BE2C (cell line): Measurements from ENCODE around the gene CCDC73.
A peak's percentile ranks its signal among the peaks of the same experiment; 100 is the strongest.
"Not testable (repeated sequence)": the region's sequence is repeated elsewhere in the genome, so short reads cannot be mapped to it uniquely, and the experiment has no call there.

ENCODE experiments used
- DNase-seq: peaks from one replicate; pipeline ENCODE4 v3.0.0-alpha.2; 2020
- H3K27me3 ChIP-seq: fragments of 250-450 bp; sonication (Bioruptor Pico); 2 replicates; pipeline ENCODE4 v1.5.1; 2020; ENCODE audit warnings: mild to moderate bottlenecking
- H3K36me3 ChIP-seq: fragments of 250-450 bp; sonication (Bioruptor Pico); 2 replicates; pipeline ENCODE4 v1.5.1; 2020; ENCODE audit warnings: mild to moderate bottlenecking
- H3K4me1 ChIP-seq: fragments of 250-450 bp; sonication (Bioruptor Pico); 2 replicates; pipeline ENCODE4 v1.5.1; 2020
- H3K4me3 ChIP-seq: 2 replicates; pipeline ENCODE4 v1.5.1; 2011; ENCODE audit warnings: low read depth, low read length
- H3K9me3 ChIP-seq: fragments of 250-450 bp; sonication (Bioruptor Pico); 2 replicates; pipeline ENCODE4 v1.5.1; 2020
- TF ChIP-seq, protein P1 (sequence below): IDR thresholded peaks from 2 replicates; pipeline ENCODE4 v1.5.1; 2012; ENCODE audit warnings: mild to moderate bottlenecking, low read depth, low read length

The CCDC73 gene

DNA sequence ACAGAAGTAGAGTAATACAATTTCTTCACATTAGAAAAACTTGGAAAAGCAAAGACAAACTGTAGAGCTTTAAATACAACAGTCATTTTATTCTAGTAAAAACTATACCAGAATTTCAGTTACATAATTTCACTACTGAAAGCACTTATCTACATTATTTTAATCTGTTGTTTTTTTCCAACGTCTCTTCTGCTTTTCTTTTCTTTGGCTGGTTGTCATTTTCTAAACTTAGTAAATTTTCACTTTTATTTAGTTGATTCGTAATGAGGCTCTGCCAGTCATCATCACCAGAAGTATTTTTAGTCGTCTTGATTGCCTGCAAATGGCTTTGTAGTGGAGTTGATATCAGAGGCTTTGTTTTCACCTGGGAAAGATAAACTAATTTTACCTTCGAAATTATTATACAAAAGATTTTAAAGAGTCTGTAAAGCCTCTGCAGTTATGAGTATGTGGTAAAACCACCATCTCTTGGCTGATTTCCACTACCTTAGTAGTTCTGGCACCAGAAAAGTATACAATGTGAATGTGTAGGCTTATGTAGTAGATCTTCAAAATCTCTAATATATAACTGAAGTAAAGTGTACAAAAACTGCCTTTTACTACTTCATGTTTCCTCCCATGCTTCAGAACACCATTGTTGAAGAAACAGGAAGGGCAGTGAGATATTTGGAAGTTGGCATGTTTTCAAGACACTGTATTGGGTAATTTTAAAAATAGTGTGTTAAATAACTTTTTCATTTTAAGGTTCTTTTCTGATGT lies 191.6 kb downstream of the CCDC73 start:
- no peaks in the 10 kb centered on the region for H3K4me1 ChIP-seq
- H3K4me3 ChIP-seq: no peak overlapping the region
- no peak for DNase-seq
- no peaks in the 10 kb centered on the region for H3K9me3 ChIP-seq
- H3K27me3 ChIP-seq: no peaks in the 10 kb centered on the region
- TF ChIP-seq, protein P1, sequence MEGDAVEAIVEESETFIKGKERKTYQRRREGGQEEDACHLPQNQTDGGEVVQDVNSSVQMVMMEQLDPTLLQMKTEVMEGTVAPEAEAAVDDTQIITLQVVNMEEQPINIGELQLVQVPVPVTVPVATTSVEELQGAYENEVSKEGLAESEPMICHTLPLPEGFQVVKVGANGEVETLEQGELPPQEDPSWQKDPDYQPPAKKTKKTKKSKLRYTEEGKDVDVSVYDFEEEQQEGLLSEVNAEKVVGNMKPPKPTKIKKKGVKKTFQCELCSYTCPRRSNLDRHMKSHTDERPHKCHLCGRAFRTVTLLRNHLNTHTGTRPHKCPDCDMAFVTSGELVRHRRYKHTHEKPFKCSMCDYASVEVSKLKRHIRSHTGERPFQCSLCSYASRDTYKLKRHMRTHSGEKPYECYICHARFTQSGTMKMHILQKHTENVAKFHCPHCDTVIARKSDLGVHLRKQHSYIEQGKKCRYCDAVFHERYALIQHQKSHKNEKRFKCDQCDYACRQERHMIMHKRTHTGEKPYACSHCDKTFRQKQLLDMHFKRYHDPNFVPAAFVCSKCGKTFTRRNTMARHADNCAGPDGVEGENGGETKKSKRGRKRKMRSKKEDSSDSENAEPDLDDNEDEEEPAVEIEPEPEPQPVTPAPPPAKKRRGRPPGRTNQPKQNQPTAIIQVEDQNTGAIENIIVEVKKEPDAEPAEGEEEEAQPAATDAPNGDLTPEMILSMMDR: no peak
- H3K36me3 ChIP-seq: peaks cover 10% of the 10 kb centered on the region

DNA sequence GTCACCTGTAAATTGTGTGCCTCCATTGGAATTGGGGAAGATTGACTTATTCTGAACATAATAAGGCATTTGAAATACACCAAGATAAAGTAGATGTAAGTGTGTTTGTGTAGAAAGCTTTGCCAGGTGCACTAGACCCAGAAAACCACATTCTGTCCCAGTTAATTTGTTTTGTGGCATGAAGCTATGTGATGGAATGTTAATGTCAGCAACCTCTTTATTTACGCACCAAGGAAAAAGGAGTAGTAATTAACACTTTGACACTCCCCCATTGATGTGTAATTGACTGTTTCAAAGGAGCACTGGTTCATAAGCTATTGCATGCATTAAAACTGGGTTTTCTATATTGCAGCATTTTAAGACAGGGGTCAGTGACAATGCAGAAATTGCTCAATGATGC lies 196.5 kb downstream of the CCDC73 start:
- H3K36me3 ChIP-seq: peaks cover 35% of the 10 kb centered on the region
- DNase-seq: no peak
- no peaks in the 10 kb centered on the region for H3K4me1 ChIP-seq
- TF ChIP-seq, protein P1: no peak
- H3K9me3 ChIP-seq: no peaks in the 10 kb centered on the region
- no peaks in the 10 kb centered on the region for H3K27me3 ChIP-seq
- H3K4me3 ChIP-seq: no peak overlapping the region

DNA sequence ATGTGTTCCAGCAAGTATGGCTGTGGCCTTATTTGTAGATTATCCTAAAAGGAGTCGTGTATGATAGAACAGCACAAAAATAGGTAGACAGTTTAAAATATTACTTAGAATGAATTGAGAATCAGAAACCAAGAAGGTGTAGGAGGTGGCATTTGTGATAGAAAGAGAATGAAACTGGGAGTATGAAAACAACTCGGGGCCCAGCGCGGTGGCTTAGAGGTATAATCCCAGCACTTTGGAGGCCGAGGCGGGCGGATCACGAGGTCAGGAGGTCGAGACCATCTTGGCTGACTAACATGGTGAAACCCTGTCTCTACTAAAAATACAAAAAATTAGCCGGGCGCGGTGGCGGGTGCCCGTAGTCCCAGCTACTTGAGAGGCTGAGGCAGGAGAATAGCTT lies 198.3 kb downstream of the CCDC73 start:
- not testable (repeated sequence) for DNase-seq, H3K27me3 ChIP-seq, H3K4me3 ChIP-seq, H3K9me3 ChIP-seq, H3K4me1 ChIP-seq
- H3K36me3 ChIP-seq: peaks cover 46% of the 10 kb centered on the region

DNA sequence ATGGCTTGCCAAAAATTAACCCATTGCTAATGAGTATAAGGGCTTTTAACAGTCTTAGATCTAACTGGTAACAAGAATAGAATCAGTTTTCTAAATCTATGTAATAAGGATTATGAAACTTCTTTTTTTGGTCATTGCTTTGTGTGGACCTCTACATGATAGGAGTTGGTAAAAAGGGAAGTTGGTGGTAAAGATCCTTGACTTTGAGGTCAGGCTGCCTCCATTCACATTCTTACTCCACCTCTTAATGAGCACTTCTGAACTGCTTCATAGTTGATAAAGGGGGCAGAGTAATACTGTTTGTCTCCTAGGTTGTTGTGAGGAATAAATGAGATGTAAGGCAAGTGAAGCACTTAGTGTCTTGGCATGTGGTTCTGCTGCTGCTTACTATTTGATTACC lies 200.2 kb downstream of the CCDC73 start:
- H3K4me3 ChIP-seq: no peak overlapping the region
- H3K9me3 ChIP-seq: no peaks in the 10 kb centered on the region
- peaks cover 50% of the 10 kb centered on the region for H3K36me3 ChIP-seq
- TF ChIP-seq, protein P1: no peak
- no peaks in the 10 kb centered on the region for H3K4me1 ChIP-seq
- H3K27me3 ChIP-seq: no peaks in the 10 kb centered on the region
- no peak for DNase-seq

DNA sequence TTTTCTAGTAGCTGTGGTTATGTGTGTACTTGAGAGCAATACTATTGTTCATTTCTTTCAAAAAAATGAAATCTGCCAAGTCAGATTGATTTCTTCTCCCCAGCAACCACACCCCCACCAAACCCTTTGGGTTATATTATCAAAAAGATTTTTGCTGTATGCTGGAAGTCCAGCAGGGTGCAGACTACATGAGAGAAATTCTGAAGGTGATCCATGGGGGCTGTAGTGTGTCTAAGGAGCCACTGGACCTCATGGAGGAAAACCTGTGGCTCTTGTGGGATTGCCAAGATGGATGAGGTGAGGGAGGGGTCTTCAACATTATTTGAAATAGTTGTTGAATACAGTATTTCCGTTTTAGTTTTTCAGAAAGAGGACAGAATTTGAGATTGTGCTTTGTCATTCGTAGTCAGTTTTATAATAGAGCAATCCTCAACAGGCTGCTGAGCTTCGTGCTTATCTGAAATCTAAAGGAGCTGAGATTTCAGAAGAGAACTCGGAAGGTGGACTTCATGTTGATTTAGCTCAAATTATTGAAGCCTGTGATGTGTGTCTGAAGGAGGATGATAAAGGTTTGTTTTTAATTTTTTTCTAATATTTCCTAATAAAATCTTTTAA lies 207.8 kb downstream of the CCDC73 start:
- Histone ChIP-seq H3K4me3 (no peak overlapping the region), H3K4me1 (no peaks in the 10 kb centered on the region), H3K9me3 (no peaks in the 10 kb centered on the region), H3K36me3 (peaks cover 21% of the 10 kb centered on the region), H3K27me3 (no peaks in the 10 kb centered on the region)
- TF ChIP-seq, protein P1: peak; percentile 31
- DNase-seq: peak; percentile 4

DNA sequence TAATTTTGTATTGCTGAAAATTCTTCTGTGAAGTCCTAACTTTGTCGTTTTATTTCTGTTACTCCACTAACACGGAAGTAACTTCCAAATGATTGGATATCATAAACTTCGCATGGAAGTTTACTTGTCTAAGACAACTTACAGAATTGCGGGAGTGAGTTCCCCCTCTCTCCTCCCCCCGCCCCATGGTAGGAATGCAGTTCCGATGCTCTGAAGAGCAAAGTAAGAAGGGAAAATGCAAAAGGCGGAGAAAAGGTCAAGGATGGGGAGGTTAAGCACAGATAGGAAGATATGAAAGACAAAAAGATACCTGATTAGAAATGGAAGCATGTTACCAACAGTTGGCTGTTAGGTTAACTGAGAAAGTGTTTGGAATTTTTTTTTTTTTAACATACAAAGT lies 209.5 kb downstream of the CCDC73 start:
- Histone ChIP-seq H3K4me1 (no peaks in the 10 kb centered on the region), H3K4me3 (peak overlapping the region; percentile 85), H3K27me3 (no peaks in the 10 kb centered on the region), H3K9me3 (no peaks in the 10 kb centered on the region), H3K36me3 (peaks cover 14% of the 10 kb centered on the region)
- no peak for DNase-seq
- TF ChIP-seq, protein P1: no peak
